Subcutaneous abdominal adipose tissue (tissue), 5 donors: ENCODE data around the gene FAM171A1.
A peak's percentile ranks its signal among the peaks of the same experiment; 100 is the strongest.
"Not testable (repeated sequence)": the region's sequence is repeated elsewhere in the genome, so short reads cannot be mapped to it uniquely, and the experiment has no call there.

Experiments
- H3K27ac ChIP-seq: one replicate; pipeline ENCODE4 v1.7.0; 2013; ENCODE audit warnings: low read depth, mild to moderate bottlenecking, inconsistent platforms, low read length, moderate library complexity
- H3K27me3 ChIP-seq, 5 donors: one replicate each; pipeline ENCODE4 v1.7.0; 2013; ENCODE audit warnings: low read length in 5 of 5, inconsistent platforms in 1 of 5; ENCODE audit not compliant: control insufficient read depth in 5 of 5, insufficient read depth in 4 of 5
- H3K36me3 ChIP-seq, 5 donors: one replicate each; pipeline ENCODE4 v1.7.0; 2013; ENCODE audit warnings: low read length in 5 of 5; ENCODE audit not compliant: control insufficient read depth in 5 of 5, insufficient read depth in 5 of 5
- H3K4me1 ChIP-seq, 5 donors: one replicate each; pipeline ENCODE4 v1.7.0; 2013; ENCODE audit warnings: low read length in 5 of 5, mild to moderate bottlenecking in 3 of 5, moderate library complexity in 1 of 5; ENCODE audit not compliant: control insufficient read depth in 5 of 5, insufficient read depth in 5 of 5
- H3K4me3 ChIP-seq, 5 donors: one replicate each; pipeline ENCODE4 v1.7.0; 2013; ENCODE audit warnings: low read length in 5 of 5, low read depth in 1 of 5
- H3K9ac ChIP-seq, 5 donors: one replicate each; pipeline ENCODE4 v1.7.0; 2013; ENCODE audit warnings: low read length in 5 of 5, mild to moderate bottlenecking in 4 of 5, moderate library complexity in 3 of 5
- H3K9me3 ChIP-seq, 5 donors: one replicate each; pipeline ENCODE4 v1.7.0; 2013; ENCODE audit warnings: low read length in 5 of 5; ENCODE audit not compliant: control insufficient read depth in 5 of 5
- donor health status: healthy.
- donor health status: healthy.
- donor health status: healthy.
- donor health status: healthy.
- donor health status: healthy.

The FAM171A1 gene

DNA sequence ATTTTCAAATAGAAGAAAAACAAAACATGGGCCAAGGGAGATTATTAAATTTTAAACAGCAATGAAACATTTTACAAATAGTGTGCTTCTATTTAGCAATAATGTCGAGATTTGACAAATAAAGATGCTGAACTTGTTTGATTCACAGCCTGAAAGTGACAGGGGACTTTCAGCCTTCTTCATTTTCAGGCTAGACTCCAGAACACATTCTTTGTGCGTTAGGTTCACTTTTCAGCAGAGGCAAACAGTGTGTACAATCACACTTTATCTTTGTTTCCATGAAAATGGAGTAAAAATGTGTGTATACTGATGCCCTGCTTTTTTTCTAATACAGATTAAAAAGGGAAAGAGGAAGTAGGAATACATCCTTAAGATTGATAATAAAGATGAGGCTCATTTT lies 35.6 kb downstream of the FAM171A1 start:
- Histone ChIP-seq H3K9ac (no peak overlapping the region), H3K36me3 (no peaks in the 10 kb centered on the region), H3K9me3 (no peaks in the 10 kb centered on the region), H3K27me3 (no peaks in the 10 kb centered on the region), H3K4me3 (no peak overlapping the region), H3K4me1 (peaks cover 0 to 4% (median 0%) of the 10 kb centered on the region in 5 donors), H3K27ac (no peak overlapping the region)

DNA sequence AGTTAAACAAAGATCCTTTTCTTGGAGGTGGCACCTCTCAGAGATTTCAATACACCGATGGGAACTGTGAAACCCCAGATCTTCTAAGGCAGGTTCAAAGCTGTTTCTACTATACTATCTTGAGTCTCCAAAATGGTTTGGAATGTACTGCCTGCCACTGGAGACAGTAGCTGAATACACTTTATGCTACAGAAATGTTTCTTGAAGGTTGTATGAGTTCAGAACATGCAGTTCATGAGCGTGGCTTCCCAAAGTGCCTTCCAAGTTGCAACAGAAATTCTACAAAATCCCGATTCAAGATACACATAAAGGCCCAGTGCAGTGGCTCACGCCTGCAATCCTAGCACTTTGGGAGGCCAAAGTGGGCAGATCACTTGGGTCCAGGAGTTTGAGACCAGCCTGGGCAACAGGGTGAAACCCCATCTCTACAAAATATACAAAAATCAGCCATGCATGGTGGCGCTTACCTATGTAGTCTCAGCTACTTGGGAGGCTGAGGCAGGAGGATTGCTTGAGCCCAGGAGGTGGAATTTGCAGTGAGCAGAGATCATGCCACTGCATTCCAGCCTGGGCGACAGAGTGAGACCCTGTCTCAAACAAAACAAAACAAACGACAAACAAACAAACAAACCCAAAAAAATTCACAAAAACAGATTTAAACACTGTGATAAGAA lies 36.3 kb downstream of the FAM171A1 start:
- no peaks in the 10 kb centered on the region for H3K9me3 ChIP-seq
- no peak overlapping the region for H3K27ac ChIP-seq
- H3K27me3 ChIP-seq = no peaks in the 10 kb centered on the region
- no peak overlapping the region for H3K9ac ChIP-seq
- H3K4me3 ChIP-seq = no peak overlapping the region
- no peaks in the 10 kb centered on the region for H3K36me3 ChIP-seq
- H3K4me1 ChIP-seq = peaks cover 0 to 4% (median 0%) of the 10 kb centered on the region in 5 donors

DNA sequence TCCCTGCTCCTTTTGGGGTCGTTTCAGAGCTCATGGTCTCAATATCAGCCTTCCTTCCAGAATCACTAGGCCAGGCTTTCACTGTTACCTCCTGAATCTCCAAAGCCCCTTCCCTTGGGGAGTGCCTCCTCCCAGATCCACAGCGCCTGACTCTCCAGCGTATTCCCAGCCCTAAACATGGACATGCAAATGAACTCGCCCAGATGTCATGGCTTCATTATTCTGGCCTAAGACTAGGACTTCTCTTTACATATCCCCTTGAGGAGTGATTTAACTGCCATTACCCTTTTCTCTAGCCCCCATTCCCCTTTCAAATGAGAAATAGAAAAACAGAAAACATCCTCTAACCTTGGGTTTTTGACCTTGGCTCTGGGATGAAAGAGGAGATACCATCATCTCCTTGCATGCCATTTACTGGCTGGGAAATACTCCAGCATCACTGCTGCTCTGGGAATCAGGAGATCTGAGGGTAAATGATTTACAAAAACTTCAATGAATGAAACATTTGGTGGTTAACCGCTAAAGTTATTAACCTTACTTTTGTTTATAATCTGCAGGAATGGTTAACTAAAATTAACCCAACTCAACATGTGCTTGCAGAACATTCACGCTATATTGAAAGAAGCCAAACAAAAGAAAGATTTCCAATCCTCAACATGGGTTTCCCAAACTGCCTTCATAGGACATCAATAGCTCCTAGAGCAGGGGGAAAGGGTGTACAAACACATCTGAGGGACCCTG lies 37.0 kb downstream of the FAM171A1 start:
- H3K27ac ChIP-seq = no peak overlapping the region
- H3K9ac ChIP-seq = no peak overlapping the region
- H3K27me3 ChIP-seq = no peaks in the 10 kb centered on the region
- peaks cover 0 to 4% (median 0%) of the 10 kb centered on the region in 5 donors for H3K4me1 ChIP-seq
- no peak overlapping the region for H3K4me3 ChIP-seq
- H3K36me3 ChIP-seq = no peaks in the 10 kb centered on the region
- H3K9me3 ChIP-seq = no peaks in the 10 kb centered on the region

DNA sequence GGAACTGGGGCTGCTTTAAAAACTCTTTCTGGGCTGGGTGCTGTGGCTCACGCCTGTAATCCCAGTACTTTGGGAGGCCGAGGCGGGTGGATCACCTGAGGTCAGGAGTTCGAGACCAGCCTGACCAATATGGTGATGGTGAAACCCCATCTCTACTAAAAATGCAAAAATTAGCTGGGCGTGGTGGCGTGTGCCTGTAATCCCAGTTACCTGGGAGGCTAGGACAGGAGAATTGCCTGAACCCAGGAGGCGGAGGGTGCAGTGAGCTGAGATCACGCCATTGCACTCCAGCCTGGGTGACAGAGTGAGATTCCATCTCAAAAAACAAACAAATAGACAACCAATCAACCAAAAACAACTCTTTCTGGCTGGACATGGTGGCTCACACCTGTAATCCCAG lies 37.9 kb downstream of the FAM171A1 start:
- H3K36me3 ChIP-seq, H3K4me1 ChIP-seq, H3K27ac ChIP-seq, H3K9me3 ChIP-seq, H3K4me3 ChIP-seq, H3K27me3 ChIP-seq, H3K9ac ChIP-seq: not testable (repeated sequence)

DNA sequence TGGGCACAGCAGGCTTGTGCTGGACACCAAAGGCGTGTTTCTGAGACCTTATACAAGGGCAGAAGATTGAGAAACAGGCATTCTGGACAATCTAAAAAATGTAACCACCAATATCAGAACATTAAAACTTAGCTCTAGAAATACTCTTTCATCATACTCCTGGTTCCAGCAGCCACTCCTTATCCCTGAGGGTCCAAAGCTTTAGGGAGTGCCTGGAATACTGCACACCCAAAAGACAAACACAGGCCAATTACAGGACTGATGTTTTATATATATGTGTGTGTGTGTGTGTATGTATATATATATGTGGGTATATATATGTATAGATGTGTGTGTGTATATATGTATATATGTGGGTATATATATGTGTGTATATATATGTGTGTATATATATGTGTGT lies 39.6 kb downstream of the FAM171A1 start:
- Histone ChIP-seq H3K27me3 (no peaks in the 10 kb centered on the region), H3K4me3 (no peak overlapping the region), H3K9ac (no peak overlapping the region), H3K9me3 (no peaks in the 10 kb centered on the region), H3K36me3 (no peaks in the 10 kb centered on the region), H3K4me1 (peaks cover 0 to 4% (median 0%) of the 10 kb centered on the region in 5 donors), H3K27ac (no peak overlapping the region)

DNA sequence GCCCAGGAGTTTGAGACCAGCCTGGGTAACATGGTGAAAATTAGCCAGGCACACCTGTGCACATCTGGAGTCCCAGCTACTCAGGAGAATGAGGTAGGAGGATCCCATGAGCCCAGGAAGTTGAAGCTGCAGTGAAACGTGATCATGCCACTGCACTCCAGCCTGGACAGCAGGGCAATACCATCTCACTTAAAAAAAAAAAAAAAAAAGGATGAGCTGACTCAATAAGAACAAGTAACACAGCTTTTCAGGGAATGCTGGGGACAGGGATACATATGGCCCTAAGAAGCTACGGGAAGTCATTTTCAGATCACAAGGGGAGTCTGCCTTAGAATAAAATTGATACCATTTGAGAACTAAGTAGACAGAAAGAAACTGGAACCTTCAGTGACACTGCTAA lies 41.7 kb downstream of the FAM171A1 start:
- H3K27ac ChIP-seq = no peak overlapping the region

DNA sequence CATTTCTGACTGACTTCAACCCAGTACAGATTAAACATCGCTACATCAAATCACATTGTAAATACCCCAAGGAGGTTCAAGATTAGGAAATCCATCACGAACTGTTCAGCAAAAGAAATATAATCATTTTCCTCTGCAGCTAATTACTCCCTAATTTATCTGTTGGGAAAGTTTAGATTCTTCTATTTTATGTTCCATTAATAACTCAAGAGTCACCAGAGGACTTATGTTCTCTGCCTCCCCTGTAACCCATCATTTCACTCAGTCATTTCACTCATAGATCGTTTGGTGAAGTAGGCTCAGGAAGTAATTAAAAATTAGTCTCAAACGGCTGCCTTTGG lies 45.2 kb downstream of the FAM171A1 start:
- Histone ChIP-seq H3K4me3 (no peak overlapping the region), H3K36me3 (no peaks in the 10 kb centered on the region), H3K27me3 (no peaks in the 10 kb centered on the region), H3K4me1 (peaks cover 0 to 16% (median 11%) of the 10 kb centered on the region in 5 donors), H3K27ac (no peak overlapping the region), H3K9me3 (no peaks in the 10 kb centered on the region), H3K9ac (no peak overlapping the region)

More for the DNA sequence above, 41.7 kb downstream of the FAM171A1 start:
- Histone ChIP-seq H3K9me3 (no peaks in the 10 kb centered on the region), H3K4me3 (no peak overlapping the region), H3K4me1 (peaks cover 0 to 3% (median 0%) of the 10 kb centered on the region in 5 donors), H3K27me3 (no peaks in the 10 kb centered on the region), H3K36me3 (no peaks in the 10 kb centered on the region), H3K9ac (no peak overlapping the region)

DNA sequence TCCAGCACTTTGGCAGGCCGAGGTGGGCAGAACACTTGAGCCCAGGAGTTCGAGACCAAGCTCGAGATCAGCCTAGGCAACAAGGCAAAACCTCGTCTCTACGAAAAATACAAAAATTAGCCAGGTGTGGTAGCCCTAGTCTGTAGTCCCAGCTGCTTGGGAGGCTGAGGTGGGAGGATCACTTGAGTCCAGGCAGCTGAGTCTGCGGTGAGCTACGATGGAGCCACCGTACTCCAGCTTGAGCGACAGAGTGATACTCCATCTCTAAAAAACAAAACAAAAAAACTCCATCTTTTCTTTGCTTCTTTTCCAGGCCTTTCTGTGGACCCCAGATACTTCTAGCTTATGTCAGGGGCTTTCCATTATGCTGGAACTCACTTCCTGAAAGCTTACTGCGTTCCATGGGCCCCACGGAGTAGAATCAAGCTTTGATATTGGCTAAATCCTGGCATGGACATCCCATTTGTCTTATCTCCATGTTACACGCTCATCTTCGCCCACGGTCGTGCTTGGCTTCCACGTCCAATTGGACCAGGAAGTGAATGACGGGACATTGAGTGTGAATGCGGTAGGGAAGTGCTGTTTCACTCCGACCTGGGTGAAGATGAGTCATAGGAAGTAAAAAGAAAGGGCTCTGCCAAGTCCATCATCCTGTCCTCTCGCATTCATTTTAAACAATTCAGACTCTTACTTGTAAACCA lies 45.7 kb downstream of the FAM171A1 start:
- H3K4me1 ChIP-seq = peaks cover 0 to 16% (median 11%) of the 10 kb centered on the region in 5 donors
- no peaks in the 10 kb centered on the region for H3K27me3 ChIP-seq
- H3K9me3 ChIP-seq = no peaks in the 10 kb centered on the region
- no peak overlapping the region for H3K27ac ChIP-seq
- no peak overlapping the region for H3K9ac ChIP-seq
- peak overlapping the region in 2 of 5 donors; percentile 17 to 28 for H3K4me3 ChIP-seq
- no peaks in the 10 kb centered on the region for H3K36me3 ChIP-seq

DNA sequence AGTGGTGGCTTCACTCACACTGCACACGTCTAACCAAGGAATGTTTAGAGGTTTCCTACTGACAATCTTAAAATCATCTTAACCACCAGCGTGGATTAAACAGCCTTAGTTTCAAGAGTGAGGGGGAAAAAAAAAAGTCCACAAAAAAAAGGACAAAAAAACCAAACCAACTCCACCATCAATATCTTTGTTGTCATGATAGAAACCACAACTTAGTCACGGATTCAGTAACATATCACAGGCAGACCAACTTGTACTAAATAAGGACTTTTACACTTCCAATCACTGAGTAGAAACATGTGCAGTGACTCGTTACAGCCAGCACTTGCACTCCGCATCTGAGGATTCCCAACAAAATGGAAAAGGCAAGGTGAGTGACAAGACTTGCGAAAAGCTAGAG lies 46.5 kb downstream of the FAM171A1 start:
- no peak overlapping the region for H3K4me3 ChIP-seq
- H3K27ac ChIP-seq = no peak overlapping the region
- H3K4me1 ChIP-seq = peaks cover 0 to 16% (median 11%) of the 10 kb centered on the region in 5 donors
- no peaks in the 10 kb centered on the region for H3K27me3 ChIP-seq
- H3K9ac ChIP-seq = no peak overlapping the region
- H3K36me3 ChIP-seq = no peaks in the 10 kb centered on the region
- H3K9me3 ChIP-seq = peaks cover 0 to 2% (median 0%) of the 10 kb centered on the region in 5 donors

DNA sequence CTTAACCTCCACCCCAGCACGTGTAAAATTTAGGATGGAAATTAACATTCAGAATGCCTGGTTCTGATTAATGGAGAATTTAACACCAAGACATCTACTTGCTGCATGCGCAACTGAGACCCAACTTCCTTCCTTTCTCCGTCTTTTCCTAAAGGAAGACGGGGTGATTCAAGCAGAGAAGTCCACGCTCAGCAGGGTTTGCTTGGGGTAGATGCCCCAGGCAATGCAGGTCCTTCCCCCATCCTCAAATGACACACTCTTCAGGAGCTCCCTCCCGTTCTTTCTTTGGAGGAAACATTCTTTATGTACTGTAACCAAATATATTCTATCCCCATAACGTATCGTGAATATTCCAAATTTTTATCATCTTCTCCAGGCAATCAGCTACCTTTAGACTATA lies 47.0 kb downstream of the FAM171A1 start:
- Histone ChIP-seq H3K27ac (no peak overlapping the region), H3K36me3 (no peaks in the 10 kb centered on the region), H3K27me3 (no peaks in the 10 kb centered on the region), H3K9ac (no peak overlapping the region), H3K4me3 (no peak overlapping the region), H3K4me1 (peaks cover 0 to 16% (median 11%) of the 10 kb centered on the region in 5 donors), H3K9me3 (peaks cover 0 to 2% (median 0%) of the 10 kb centered on the region in 5 donors)
